Hepatic stellate cell (primary cell): Measurements from ENCODE around the gene MCM10.
"Not testable (repeated sequence)": the region's sequence is repeated elsewhere in the genome, so short reads cannot be mapped to it uniquely, and the experiment has no call there.

Source experiments
- DNase-seq: peaks from one replicate; pipeline ENCODE4 v3.0.0; 2011; ENCODE audit warnings: low spot score

The MCM10 gene

GRCh38 chr10:13221572-13221971 lies 60.2 kb downstream of the MCM10 start:
- no peak for DNase-seq

GRCh38 chr10:13222151-13222550 lies 60.8 kb downstream of the MCM10 start:
- no peak for DNase-seq

- DNase-seq = no peak
Observed at GRCh38 chr10:13222566-13222965, 61.2 kb downstream of the MCM10 start.

GRCh38 chr10:13223241-13223640 lies 61.9 kb downstream of the MCM10 start:
- DNase-seq = no peak

- no peak for DNase-seq
Observed at GRCh38 chr10:13224210-13224995, 63.0 kb downstream of the MCM10 start.

GRCh38 chr10:13225601-13226000 lies 64.2 kb downstream of the MCM10 start:
- DNase-seq = no peak

GRCh38 chr10:13227031-13227430 lies 65.7 kb downstream of the MCM10 start:
- DNase-seq = no peak

- DNase-seq = no peak
Observed at GRCh38 chr10:13231190-13231589, 69.8 kb downstream of the MCM10 start.

GRCh38 chr10:13231808-13232207 lies 70.5 kb downstream of the MCM10 start:
- no peak for DNase-seq

- no peak for DNase-seq
Observed at GRCh38 chr10:13233358-13233757, 72.0 kb downstream of the MCM10 start.

- DNase-seq = no peak
Observed at GRCh38 chr10:13234172-13234571, 72.8 kb downstream of the MCM10 start, which contains the start of gene UCMA. UCMA (minus strand) TSS chr10:13234374; CDS start chr10:13234258, 116 bp downstream.

GRCh38 chr10:13234736-13235135 lies 73.4 kb downstream of the MCM10 start:
- DNase-seq = not testable (repeated sequence)

- no peak for DNase-seq
Observed at GRCh38 chr10:13236638-13237037, 75.3 kb downstream of the MCM10 start.

GRCh38 chr10:13238271-13239077 lies 77.1 kb downstream of the MCM10 start:
- DNase-seq = no peak

- DNase-seq = no peak
Observed at GRCh38 chr10:13239923-13240322, 78.6 kb downstream of the MCM10 start.

GRCh38 chr10:13241613-13242012 lies 80.3 kb downstream of the MCM10 start:
- no peak for DNase-seq

- DNase-seq = not testable (repeated sequence)
Observed at GRCh38 chr10:13242260-13242659, 80.9 kb downstream of the MCM10 start.

GRCh38 chr10:13247246-13247645 lies 85.9 kb downstream of the MCM10 start:
- no peak for DNase-seq

- no peak for DNase-seq
Observed at GRCh38 chr10:13247784-13248183, 86.4 kb downstream of the MCM10 start.

- DNase-seq = no peak
Observed at GRCh38 chr10:13253726-13254125, 92.4 kb downstream of the MCM10 start.

GRCh38 chr10:13256627-13257026 lies 95.3 kb downstream of the MCM10 start:
- DNase-seq = no peak

GRCh38 chr10:13257621-13258140 lies 96.3 kb downstream of the MCM10 start:
- no peak for DNase-seq
